OCI-LY1 (cell line): ENCODE measurements around the gene GPR137B.

Experiments
- EZH2 ChIP-seq: fragments of 200-600 bp; sonication (generic), shearing (Covaris generic); IDR thresholded peaks from 2 replicates; pipeline ENCODE4 v1.8.0; 2017; ENCODE audit warnings: borderline replicate concordance, mixed run types, mild to moderate bottlenecking, antibody characterized with exemption, low read length, moderate library complexity, mixed read lengths
- TF ChIP-seq, protein P1 (sequence below): fragments of 200-600 bp; sonication (generic), shearing (Covaris generic); IDR thresholded peaks from 2 replicates; pipeline ENCODE4 v1.5.1; 2017; ENCODE audit warnings: mild to moderate bottlenecking, antibody characterized with exemption, low read length, moderate library complexity, mixed read lengths

DNA sequence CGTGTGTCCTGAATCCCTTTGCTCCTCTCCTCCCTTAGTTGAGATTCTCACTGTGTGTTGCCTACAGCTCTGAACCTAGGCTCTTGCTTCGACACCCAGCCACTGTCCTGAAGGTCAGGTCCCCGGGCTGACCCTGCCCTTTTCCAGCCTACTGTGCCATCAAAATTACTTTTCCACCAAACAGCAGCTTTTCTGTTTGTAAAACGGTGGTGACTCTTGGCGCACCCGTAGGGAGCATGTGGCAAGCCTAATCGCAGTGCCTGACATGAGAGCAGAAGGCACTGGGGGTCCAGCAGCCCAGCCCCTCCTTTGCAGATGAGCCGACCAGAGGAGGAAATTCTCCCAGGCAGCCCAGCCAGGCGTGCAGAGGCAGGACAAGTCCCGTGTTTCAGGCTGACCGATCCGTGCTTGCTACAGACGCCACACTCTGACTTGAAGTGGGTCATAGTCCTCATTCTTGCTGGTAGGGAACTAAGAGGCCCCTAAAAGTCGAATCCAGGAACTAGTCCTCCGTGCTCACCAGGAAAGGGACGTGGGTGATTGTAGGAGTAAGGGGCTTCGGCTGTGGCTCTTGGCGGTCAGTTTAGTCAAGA, 6.8 kb downstream of the GPR137B start:
- TF ChIP-seq, protein P1, sequence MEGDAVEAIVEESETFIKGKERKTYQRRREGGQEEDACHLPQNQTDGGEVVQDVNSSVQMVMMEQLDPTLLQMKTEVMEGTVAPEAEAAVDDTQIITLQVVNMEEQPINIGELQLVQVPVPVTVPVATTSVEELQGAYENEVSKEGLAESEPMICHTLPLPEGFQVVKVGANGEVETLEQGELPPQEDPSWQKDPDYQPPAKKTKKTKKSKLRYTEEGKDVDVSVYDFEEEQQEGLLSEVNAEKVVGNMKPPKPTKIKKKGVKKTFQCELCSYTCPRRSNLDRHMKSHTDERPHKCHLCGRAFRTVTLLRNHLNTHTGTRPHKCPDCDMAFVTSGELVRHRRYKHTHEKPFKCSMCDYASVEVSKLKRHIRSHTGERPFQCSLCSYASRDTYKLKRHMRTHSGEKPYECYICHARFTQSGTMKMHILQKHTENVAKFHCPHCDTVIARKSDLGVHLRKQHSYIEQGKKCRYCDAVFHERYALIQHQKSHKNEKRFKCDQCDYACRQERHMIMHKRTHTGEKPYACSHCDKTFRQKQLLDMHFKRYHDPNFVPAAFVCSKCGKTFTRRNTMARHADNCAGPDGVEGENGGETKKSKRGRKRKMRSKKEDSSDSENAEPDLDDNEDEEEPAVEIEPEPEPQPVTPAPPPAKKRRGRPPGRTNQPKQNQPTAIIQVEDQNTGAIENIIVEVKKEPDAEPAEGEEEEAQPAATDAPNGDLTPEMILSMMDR = no peak
- no peak for TF ChIP-seq EZH2
